B cell (primary cell): Measurements from ENCODE around the gene RBM33. TPM values are rescaled to one million over a fixed set of nuclear protein-coding genes. Genes with fewer than 3 reads are reported as not detected.

Experiments used
- ATAC-seq: fragments of 200-7000 bp; cut with Tn5 transposase; one replicate; pipeline ENCODE4 v1.10.0; 2021; ENCODE audit warnings: low read depth, mild to moderate bottlenecking, moderate number of reproducible peaks, moderate library complexity
- CTCF ChIA-PET: fragments of 350-600 bp; sonication (Branson Sonifier 250); formaldehyde crosslinking; loops from one replicate; lab custom pipeline; 2021; ENCODE audit warnings: antibody characterized with exemption, inconsistent platforms; lab: Charles Lee
- POLR2A ChIA-PET: fragments of 350-600 bp; sonication (Branson Sonifier 250); formaldehyde crosslinking; loops from one replicate; lab custom pipeline; 2021; ENCODE audit warnings: antibody characterized with exemption; lab: Charles Lee
- DNase-seq: peaks from one replicate; pipeline ENCODE4 v3.0.0; 2013
- H2AFZ ChIP-seq: 2 replicates; pipeline ENCODE4 v1.6.1; 2012; ENCODE audit warnings: mild to moderate bottlenecking, low read depth, low read length; ENCODE audit not compliant: insufficient read depth, poor library complexity, severe bottlenecking
- H3K27ac ChIP-seq, 2 donors: 1 replicate in 1 of 2; 2 replicates in 1 of 2; pipeline ENCODE4 v1.5.1; 2012 to 2013; ENCODE audit warnings: low read length in 2 of 2, mild to moderate bottlenecking in 2 of 2, moderate library complexity in 1 of 2
- H3K27me3 ChIP-seq, 4 experiments: fragments of 200-600 bp in 1 of 4; sonication (generic) in 1 of 4; replicated peaks in 1 of 4; 1 replicate in 2 of 4; 2 replicates in 2 of 4; pipeline versions ENCODE4 v1.6.1 to v1.7.0; 2013 to 2016; ENCODE audit warnings: low read length in 3 of 4, mild to moderate bottlenecking in 2 of 4, mixed read lengths in 1 of 4, moderate library complexity in 1 of 4; ENCODE audit not compliant: insufficient read depth in 4 of 4, control insufficient read depth in 3 of 4; ENCODE audit errors: control extremely low read depth in 1 of 4
- H3K36me3 ChIP-seq, 2 experiments: replicated peaks in 1 of 2; 1 replicate in 1 of 2; 2 replicates in 1 of 2; pipeline versions ENCODE4 v1.6.1 to v1.7.1; 2013; ENCODE audit warnings: low read length in 1 of 2; ENCODE audit not compliant: insufficient read depth in 2 of 2, control insufficient read depth in 1 of 2; ENCODE audit errors: control extremely low read depth in 1 of 2, extremely low read depth in 1 of 2
- H3K4me1 ChIP-seq, 2 donors: fragments of 200-600 bp in 1 of 2; sonication (generic) in 1 of 2; 1 replicate in 1 of 2; 2 replicates in 1 of 2; pipeline versions ENCODE4 v1.5.1 to v1.6.1; 2013 to 2017; ENCODE audit warnings: low read length in 2 of 2; ENCODE audit not compliant: control insufficient read depth in 2 of 2, insufficient read depth in 2 of 2
- H3K4me2 ChIP-seq: replicated peaks from 2 replicates; pipeline ENCODE3; 2012; ENCODE audit warnings: mild to moderate bottlenecking, low read depth, low read length; ENCODE audit not compliant: poor library complexity, severe bottlenecking
- H3K4me3 ChIP-seq, 5 experiments: fragments of 200-600 bp in 1 of 5; sonication (generic) in 1 of 5; 1 replicate in 3 of 5; 2 replicates in 2 of 5; pipeline versions ENCODE4 v1.5.1 to v1.7.0; 2011 to 2016; ENCODE audit warnings: low read length in 4 of 5, mild to moderate bottlenecking in 4 of 5, low read depth in 2 of 5, control low read depth in 1 of 5, moderate library complexity in 1 of 5; ENCODE audit not compliant: insufficient read depth in 1 of 5; ENCODE audit errors: control extremely low read depth in 1 of 5, extremely low read depth in 1 of 5
- H3K79me2 ChIP-seq: fragments of 200-600 bp; sonication (generic); one replicate; pipeline ENCODE4 v1.6.0; 2016; ENCODE audit warnings: low read length; ENCODE audit not compliant: control insufficient read depth, insufficient read depth
- H3K9ac ChIP-seq: fragments of 200-600 bp; sonication (generic); 2 replicates; pipeline ENCODE4 v1.6.1; 2017; ENCODE audit warnings: mild to moderate bottlenecking, low read length, moderate library complexity
- H3K9me3 ChIP-seq, 3 donors: one replicate each; pipeline versions ENCODE4 v1.6.1 to v1.7.1; 2013; ENCODE audit warnings: low read length in 2 of 3; ENCODE audit not compliant: control insufficient read depth in 2 of 3, insufficient read depth in 1 of 3; ENCODE audit errors: control extremely low read depth in 1 of 3
- H4K20me1 ChIP-seq: 2 replicates; pipeline ENCODE4 v1.6.0; 2012; ENCODE audit warnings: mild to moderate bottlenecking, low read length; ENCODE audit not compliant: insufficient read depth, control insufficient read depth, poor library complexity, severe bottlenecking
- H3K27ac Mint-ChIP-seq: one replicate; pipeline ENCODE4 v1.8.0; 2021; ENCODE audit warnings: mixed read lengths
- H3K27me3 Mint-ChIP-seq: one replicate; pipeline ENCODE4 v1.8.0; 2021; ENCODE audit warnings: mixed read lengths
- H3K4me1 Mint-ChIP-seq: one replicate; pipeline ENCODE4 v1.8.0; 2021; ENCODE audit warnings: mixed read lengths
- H3K4me3 Mint-ChIP-seq: one replicate; pipeline ENCODE4 v1.8.0; 2021; ENCODE audit warnings: mixed read lengths
- H3K9me3 Mint-ChIP-seq: one replicate; pipeline ENCODE4 v1.8.0; 2022; ENCODE audit warnings: mixed read lengths; ENCODE audit not compliant: insufficient read depth
- CTCF ChIP-seq: fragments of 200-600 bp; IDR thresholded peaks from one replicate; pipeline ENCODE4 v1.8.0; 2022; ENCODE audit warnings: antibody characterized with exemption, mild to moderate bottlenecking
- EZH2 ChIP-seq: IDR thresholded peaks from 2 replicates; pipeline ENCODE4 v1.6.1; 2012; ENCODE audit warnings: borderline replicate concordance, low read depth, mild to moderate bottlenecking, moderate library complexity, low read length; ENCODE audit not compliant: insufficient read depth, poor library complexity, severe bottlenecking
- WGBS: methylation state at CpG from one replicate; pipeline ENCODE4 v1.1.5; 2013; ENCODE audit warnings: missing lambda C conversion rate; ENCODE audit not compliant: insufficient coverage; 5-methylcytosine and 5-hydroxymethylcytosine counted together
- intact Hi-C: fragments of 100-400 bp; cut with micrococcal nuclease; formaldehyde crosslinking; loops from one replicate; pipeline ENCODE4 v1.10.0; 2022
- polyA plus RNA-seq: library from polyadenylated mRNA; depleted of rRNA; stranded (reverse); fragments of >200 nt; gene quantifications from 2 replicates; pipeline ENCODE4 v1.2.3, GENCODE V29; 2012
- total RNA-seq, 2 donors: library from RNA; stranded (reverse); fragments of 120-200 nt in 1 of 2; gene quantifications; 1 replicate in 1 of 2; 2 replicates in 1 of 2; pipeline versions ENCODE4 v1.2.3 to v1.2.4, GENCODE V29; 2013 to 2022

Gene RBM33
- total and polyA plus RNA-seq, 2 donors (not counting 1 experiment from before 2014, with no cell fraction given) = 33.5 to 189 TPM

- H3K9me3 Mint-ChIP-seq = no peaks in the 10 kb centered on the region
- TF ChIP-seq CTCF (no peak), EZH2 (no peak)
- H3K4me2 ChIP-seq = peak overlapping the region; percentile 49
- H3K9me3 ChIP-seq = no peaks in the 10 kb centered on the region
- WGBS = 61% methylated on average over 8 of the region's 14 CpGs
- H3K79me2 ChIP-seq = peaks cover 68% of the 10 kb centered on the region
- peak overlapping the region; percentile 28 for H3K9ac ChIP-seq
- intact Hi-C loops = no loop called here
- ATAC-seq (peak; percentile 59), DNase-seq (peak; percentile 50)
- peaks cover 4% of the 10 kb centered on the region for H4K20me1 ChIP-seq
- no peak overlapping the region for H2AFZ ChIP-seq
- peaks cover 0 to 38% of the 10 kb centered on the region in 2 experiments for H3K36me3 ChIP-seq
- no peaks in the 10 kb centered on the region for H3K27me3 Mint-ChIP-seq
- no peaks in the 10 kb centered on the region for H3K27me3 ChIP-seq
- H3K4me3 Mint-ChIP-seq = peak overlapping the region; percentile 62
- H3K27ac Mint-ChIP-seq = peak overlapping the region; percentile 79
- POLR2A ChIA-PET = interaction anchor here (0.6 to 2.2 kb wide), 2 partner anchors 9 to 90 kb away, joined by 4 to 5 read pairs; partner anchors contain the start of gene RBM33
- peak overlapping the region in 1 of 5 experiments; percentile 16 for H3K4me3 ChIP-seq
- peaks cover 34 to 43% of the 10 kb centered on the region in 2 donors for H3K4me1 ChIP-seq
- peak overlapping the region; percentile 61 to 76 for H3K27ac ChIP-seq
- CTCF ChIA-PET = interaction anchor here (0.5 to 14.4 kb wide), 5 partner anchors 9 to 137 kb away, joined by 3 to 242 read pairs (median 3); no protein-coding TSS in a partner anchor
- peaks cover 69% of the 10 kb centered on the region for H3K4me1 Mint-ChIP-seq
Observed at GRCh38 chr7:155733582-155734444, 89.4 kb downstream of the RBM33 start.

- Histone ChIP-seq H3K4me1 (peaks cover 34 to 37% of the 10 kb centered on the region in 2 donors), H3K27ac (no peak overlapping the region), H3K79me2 (peaks cover 62% of the 10 kb centered on the region), H3K36me3 (peaks cover 2 to 41% of the 10 kb centered on the region in 2 experiments), H3K4me3 (no peak overlapping the region), H3K4me2 (peak overlapping the region; percentile 49), H3K9ac (no peak overlapping the region), H4K20me1 (peaks cover 4% of the 10 kb centered on the region), H2AFZ (no peak overlapping the region), H3K27me3 (no peaks in the 10 kb centered on the region), H3K9me3 (no peaks in the 10 kb centered on the region)
- H3K4me1 Mint-ChIP-seq = peaks cover 66% of the 10 kb centered on the region
- ATAC-seq = no peak
- no CpG with 5 or more reads among the region's 3 CpGs for WGBS
- no peaks in the 10 kb centered on the region for H3K27me3 Mint-ChIP-seq
- CTCF ChIA-PET = interaction anchor here (0.6 to 14.4 kb wide), 3 partner anchors 44 to 137 kb away, joined by 3 to 242 read pairs (median 3); no protein-coding TSS in a partner anchor
- peak overlapping the region; percentile 79 for H3K27ac Mint-ChIP-seq
- no peak for DNase-seq
- no peak for TF ChIP-seq EZH2
- no peak for TF ChIP-seq CTCF
- no peak overlapping the region for H3K4me3 Mint-ChIP-seq
- POLR2A ChIA-PET = no interaction called here
- no peaks in the 10 kb centered on the region for H3K9me3 Mint-ChIP-seq
- intact Hi-C loops = no loop called here
Observed at GRCh38 chr7:155734445-155734809, 90.0 kb downstream of the RBM33 start.
